Fibroblast of lung (primary cell): ENCODE measurements around the gene PUSL1.

Source experiments
- EZH2 ChIP-seq: IDR thresholded peaks from 2 replicates; pipeline ENCODE4 v1.5.1; 2012; ENCODE audit warnings: low read length, control low read depth, mild to moderate bottlenecking; ENCODE audit errors: missing control alignments
- TF ChIP-seq, protein P1 (sequence below), 2 donors: IDR thresholded peaks in 1 of 2; conservative IDR thresholded peaks in 1 of 2; 1 replicate in 1 of 2; 2 replicates in 1 of 2; pipeline ENCODE4 v1.5.1; 2011 to 2012; ENCODE audit warnings: low read length in 2 of 2, control low read depth in 1 of 2, inconsistent platforms in 1 of 2, low read depth in 1 of 2, mild to moderate bottlenecking in 1 of 2

DNA sequence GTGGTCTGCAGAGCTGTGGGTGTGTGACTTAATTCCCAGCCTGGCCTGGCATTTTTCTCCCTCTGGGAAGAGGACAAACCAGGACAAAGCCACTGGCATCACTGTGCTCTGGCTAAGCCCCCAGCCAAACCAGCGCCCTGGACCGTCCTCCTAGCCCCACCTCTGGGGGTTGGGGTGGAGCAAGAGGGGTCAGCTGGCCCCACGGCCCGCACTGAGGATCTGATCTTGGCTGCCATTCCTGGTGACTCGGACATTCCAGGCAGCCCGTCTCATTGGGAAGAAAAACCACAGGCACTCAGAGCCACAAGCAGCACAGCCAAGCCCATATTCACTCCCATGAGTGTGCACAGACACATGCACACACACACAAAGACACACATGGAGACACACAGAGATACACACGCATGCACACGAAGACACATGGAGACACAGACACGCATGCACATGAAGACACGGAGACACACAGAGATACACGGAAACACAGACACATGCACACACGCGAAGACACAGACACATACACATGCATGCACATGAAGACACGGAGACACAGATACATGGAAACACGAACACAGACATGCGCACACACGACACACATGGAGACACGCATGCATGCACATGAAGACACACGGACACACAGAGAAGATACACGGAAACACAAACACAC, 52.2 kb downstream of the PUSL1 start:
- TF ChIP-seq, protein P1, sequence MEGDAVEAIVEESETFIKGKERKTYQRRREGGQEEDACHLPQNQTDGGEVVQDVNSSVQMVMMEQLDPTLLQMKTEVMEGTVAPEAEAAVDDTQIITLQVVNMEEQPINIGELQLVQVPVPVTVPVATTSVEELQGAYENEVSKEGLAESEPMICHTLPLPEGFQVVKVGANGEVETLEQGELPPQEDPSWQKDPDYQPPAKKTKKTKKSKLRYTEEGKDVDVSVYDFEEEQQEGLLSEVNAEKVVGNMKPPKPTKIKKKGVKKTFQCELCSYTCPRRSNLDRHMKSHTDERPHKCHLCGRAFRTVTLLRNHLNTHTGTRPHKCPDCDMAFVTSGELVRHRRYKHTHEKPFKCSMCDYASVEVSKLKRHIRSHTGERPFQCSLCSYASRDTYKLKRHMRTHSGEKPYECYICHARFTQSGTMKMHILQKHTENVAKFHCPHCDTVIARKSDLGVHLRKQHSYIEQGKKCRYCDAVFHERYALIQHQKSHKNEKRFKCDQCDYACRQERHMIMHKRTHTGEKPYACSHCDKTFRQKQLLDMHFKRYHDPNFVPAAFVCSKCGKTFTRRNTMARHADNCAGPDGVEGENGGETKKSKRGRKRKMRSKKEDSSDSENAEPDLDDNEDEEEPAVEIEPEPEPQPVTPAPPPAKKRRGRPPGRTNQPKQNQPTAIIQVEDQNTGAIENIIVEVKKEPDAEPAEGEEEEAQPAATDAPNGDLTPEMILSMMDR (conservative IDR thresholded peaks at IDR 0.05 in 1 of 2, IDR thresholded peaks at IDR 0.05 in 1 of 2; ENCODE audit: low read depth in 1 of 2, low read length in 2 of 2) = no peak
- TF ChIP-seq EZH2 = no peak
